Activated CD4-positive, alpha-beta T cell treated with anti-CD3 and anti-CD28 coated beads for 1 hour (primary cell): ENCODE results near the gene ERMAP.

Experiments
- DNase-seq: peaks from one replicate; pipeline ENCODE4 v3.0.0-alpha.2; 2020

Gene ERMAP

GRCh38 chr1:42880384-42880783 is 63.5 kb downstream of the ERMAP start:
- no peak for DNase-seq

GRCh38 chr1:42886046-42886739 is 69.3 kb downstream of the ERMAP start:
- no peak for DNase-seq

- DNase-seq = no peak
Observed at GRCh38 chr1:42886800-42887199, 69.9 kb downstream of the ERMAP start.

- DNase-seq = no peak
Observed at GRCh38 chr1:42887366-42887765, 70.4 kb downstream of the ERMAP start.

- DNase-seq = no peak
Observed at GRCh38 chr1:42888013-42888633, 71.2 kb downstream of the ERMAP start.

GRCh38 chr1:42889264-42889663 is 72.3 kb downstream of the ERMAP start:
- no peak for DNase-seq

- no peak for DNase-seq
Observed at GRCh38 chr1:42891465-42892138, 74.7 kb downstream of the ERMAP start.
